Ishikawa (cell line): ENCODE measurements around the gene PATL1.

Experiments
- CEBPB ChIP-seq: IDR thresholded peaks from 2 replicates; pipeline ENCODE4 v1.6.1; 2012
- EGR1 ChIP-seq: IDR thresholded peaks from 2 replicates; pipeline ENCODE4 v1.6.1; 2012
- EP300 ChIP-seq: IDR thresholded peaks from 2 replicates; pipeline ENCODE4 v1.6.1; 2012; ENCODE audit warnings: borderline replicate concordance
- MAX ChIP-seq: IDR thresholded peaks from 2 replicates; pipeline ENCODE4 v1.6.1; 2012
- NFIC ChIP-seq: IDR thresholded peaks from 2 replicates; pipeline ENCODE4 v1.6.1; 2012
- RAD21 ChIP-seq: IDR thresholded peaks from 2 replicates; pipeline ENCODE4 v1.6.1; 2012; ENCODE audit warnings: low read depth
- REST ChIP-seq: IDR thresholded peaks from 2 replicates; pipeline ENCODE4 v1.6.1; 2012; ENCODE audit warnings: low read depth, mild to moderate bottlenecking
- TAF1 ChIP-seq: IDR thresholded peaks from 2 replicates; pipeline ENCODE4 v1.6.1; 2012; ENCODE audit warnings: low read depth, mild to moderate bottlenecking
- TCF12 ChIP-seq: IDR thresholded peaks from 2 replicates; pipeline ENCODE4 v1.6.1; 2012; ENCODE audit warnings: low read depth
- TEAD4 ChIP-seq: IDR thresholded peaks from 2 replicates; pipeline ENCODE4 v1.6.1; 2012
- YY1 ChIP-seq: IDR thresholded peaks from 2 replicates; pipeline ENCODE4 v1.6.1; 2012; ENCODE audit warnings: low read depth

DNA sequence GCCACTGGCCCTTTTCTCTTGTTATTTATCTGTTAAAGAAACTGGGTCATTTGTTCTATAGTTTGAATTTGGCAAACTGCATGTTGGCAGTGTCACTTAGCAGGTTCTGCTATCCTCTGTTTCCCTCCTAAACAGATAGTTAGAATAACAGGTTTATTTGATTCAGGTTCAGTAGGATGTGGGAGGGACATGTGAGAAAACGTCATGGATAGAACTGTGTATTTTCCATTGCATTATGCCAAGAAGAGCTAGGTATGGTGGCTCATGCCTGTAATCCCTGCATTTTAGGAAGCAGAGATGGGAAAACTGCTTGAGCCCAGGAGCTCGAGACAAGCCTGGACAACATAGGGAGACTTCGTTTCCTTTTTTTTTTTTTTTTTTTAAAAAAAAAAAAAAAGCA is 24.3 kb downstream of the PATL1 start:
- TF ChIP-seq EP300 (no peak), NFIC (no peak), TAF1 (no peak), RAD21 (no peak), CEBPB (no peak), MAX (no peak), REST (no peak), TCF12 (no peak), TEAD4 (no peak), EGR1 (no peak), YY1 (no peak)
